Endothelial cell of umbilical vein (primary cell): ENCODE data around the gene ALK. TPM values are rescaled to one million over a fixed set of nuclear protein-coding genes. Genes with fewer than 3 reads are reported as not detected.

ENCODE experiments used
- BruUV-seq: library from RNA; stranded (reverse); fragments of 400-500 nt; replicated peaks from 2 replicates; lab custom pipeline; 2021; lab: Mats Ljungman, UMichigan
- CTCF ChIA-PET: fragments of 300-600, 350-600 bp; sonication (Branson Sonifier 250); formaldehyde crosslinking; loops from one replicate; lab custom pipeline; 2021; ENCODE audit warnings: antibody characterized with exemption, inconsistent platforms; lab: Charles Lee
- POLR2A ChIA-PET: fragments of 300-600, 350-600 bp; sonication (Branson Sonifier 250); formaldehyde crosslinking; loops from one replicate; lab custom pipeline; 2021; ENCODE audit warnings: antibody characterized with exemption, inconsistent platforms; lab: Charles Lee
- DNase-seq: peaks from one replicate; pipeline ENCODE4 v3.0.0-alpha.2; 2011; ENCODE audit warnings: low read depth, low spot score
- FAIRE-seq: peaks from 2 replicates; lab custom pipeline; 2011; peaks lifted over from hg19 to GRCh38; lab: Jason Lieb, UNC
- H2AFZ ChIP-seq: 2 replicates; pipeline ENCODE4 v1.6.0; 2012; ENCODE audit warnings: low read depth, low read length, control low read depth, inconsistent platforms
- H3K27ac ChIP-seq: 2 replicates; pipeline ENCODE4 v1.5.1; 2011; ENCODE audit warnings: low read depth, mild to moderate bottlenecking, control low read depth, low read length, moderate library complexity; ENCODE audit not compliant: insufficient read depth
- H3K27me3 ChIP-seq, 2 experiments: 2 replicates each; pipeline versions ENCODE4 v1.6.0 to v1.6.1; 2011; ENCODE audit warnings: low read length in 2 of 2, mixed read lengths in 1 of 2; ENCODE audit not compliant: control insufficient read depth in 2 of 2, insufficient read depth in 2 of 2
- H3K36me3 ChIP-seq, 2 experiments: 2 replicates in 1 of 2; 3 replicates in 1 of 2; pipeline ENCODE4 v1.5.1; 2011; ENCODE audit warnings: low read length in 2 of 2, mild to moderate bottlenecking in 1 of 2, moderate library complexity in 1 of 2; ENCODE audit not compliant: control insufficient read depth in 2 of 2, insufficient read depth in 2 of 2; ENCODE audit errors: extremely low read depth in 1 of 2
- H3K4me1 ChIP-seq: 3 replicates; pipeline ENCODE4 v1.5.1; 2011; ENCODE audit warnings: mild to moderate bottlenecking, low read length; ENCODE audit not compliant: control insufficient read depth, insufficient read depth; ENCODE audit errors: extremely low read depth
- H3K4me2 ChIP-seq: 2 replicates; pipeline ENCODE4 v1.6.1; 2011; ENCODE audit warnings: low read length, control low read depth, mixed read lengths; ENCODE audit not compliant: insufficient read depth
- H3K4me3 ChIP-seq, 3 experiments: fragments of 200-600 bp in 1 of 3; sonication (generic), shearing (Covaris generic) in 1 of 3; replicated peaks in 1 of 3; 2 replicates each; pipeline ENCODE4 v1.5.1; 2011 to 2016; ENCODE audit warnings: control low read depth in 3 of 3, low read length in 3 of 3, mild to moderate bottlenecking in 2 of 3, inconsistent platforms in 1 of 3, low read depth in 1 of 3, moderate library complexity in 1 of 3; ENCODE audit not compliant: insufficient read depth in 1 of 3
- H3K79me2 ChIP-seq: 2 replicates; pipeline ENCODE4 v1.6.0; 2012; ENCODE audit warnings: low read length, inconsistent platforms; ENCODE audit not compliant: control insufficient read depth, insufficient read depth
- H3K9ac ChIP-seq: replicated peaks from 2 replicates; pipeline ENCODE3; 2011; ENCODE audit warnings: low read length, control low read depth; ENCODE audit not compliant: insufficient read depth; ENCODE audit errors: extremely low read depth
- H3K9me1 ChIP-seq: replicated peaks from 3 replicates; pipeline ENCODE4 v1.6.0; 2011; ENCODE audit warnings: mild to moderate bottlenecking, low read length; ENCODE audit not compliant: control insufficient read depth, insufficient read depth; ENCODE audit errors: extremely low read depth
- H3K9me3 ChIP-seq: replicated peaks from 2 replicates; pipeline ENCODE4 v1.5.1; 2012; ENCODE audit warnings: low read length, inconsistent platforms; ENCODE audit not compliant: control insufficient read depth, insufficient read depth
- H4K20me1 ChIP-seq: replicated peaks from 2 replicates; pipeline ENCODE3; 2011; ENCODE audit warnings: mild to moderate bottlenecking, low read length; ENCODE audit not compliant: control insufficient read depth, insufficient read depth; ENCODE audit errors: extremely low read depth
- CTCF ChIP-seq, 2 donors: IDR thresholded peaks; 1 replicate in 1 of 2; 2 replicates in 1 of 2; pipeline ENCODE4 v1.5.1; 2011; ENCODE audit warnings: low read length in 2 of 2, mild to moderate bottlenecking in 2 of 2, moderate library complexity in 2 of 2, control low read depth in 1 of 2, inconsistent platforms in 1 of 2, low read depth in 1 of 2; ENCODE audit not compliant: insufficient read depth in 1 of 2; ENCODE audit errors: extremely low read depth in 1 of 2
- EZH2 ChIP-seq: IDR thresholded peaks from 2 replicates; pipeline ENCODE4 v1.6.1; 2012; ENCODE audit warnings: borderline replicate concordance, low read depth, mild to moderate bottlenecking, moderate library complexity, low read length, inconsistent platforms; ENCODE audit not compliant: severe bottlenecking
- FOS ChIP-seq: IDR thresholded peaks from 2 replicates; pipeline ENCODE4 v1.6.1; 2011; ENCODE audit warnings: mild to moderate bottlenecking, low read length, moderate library complexity, borderline replicate concordance; ENCODE audit not compliant: insufficient read depth
- GATA2 ChIP-seq: IDR thresholded peaks from 2 replicates; pipeline ENCODE4 v1.7.0; 2011; ENCODE audit warnings: low read depth, mild to moderate bottlenecking, moderate library complexity, mixed read lengths, low read length; ENCODE audit not compliant: insufficient read length, insufficient read depth
- JUN ChIP-seq: IDR thresholded peaks from 2 replicates; pipeline ENCODE4 v1.6.1; 2011; ENCODE audit warnings: borderline replicate concordance, low read depth; ENCODE audit not compliant: insufficient read length, insufficient read depth
- MAX ChIP-seq: IDR thresholded peaks from 2 replicates; pipeline ENCODE4 v1.6.1; 2011; ENCODE audit not compliant: insufficient read depth, insufficient read length
- MYC ChIP-seq: IDR thresholded peaks from one replicate; pipeline ENCODE4 v1.6.1; 2011; ENCODE audit warnings: mild to moderate bottlenecking, low read depth, low read length
- POLR2A ChIP-seq: IDR thresholded peaks from 2 replicates; pipeline ENCODE4 v1.6.1; 2012; ENCODE audit warnings: low read depth, mild to moderate bottlenecking, control low read depth, low read length
- POLR2AphosphoS5 ChIP-seq: IDR thresholded peaks from 2 replicates; pipeline ENCODE4 v1.6.1; 2012; ENCODE audit warnings: low read depth, mild to moderate bottlenecking, control low read depth, low read length, moderate library complexity; ENCODE audit not compliant: insufficient read depth
- dilution Hi-C: fragments of 300-500 bp; cut with MboI; formaldehyde crosslinking; loops from one replicate; pipeline ENCODE4 v1.15.0; 2019; ENCODE audit warnings: low sequenced_read_pairs; ENCODE audit not compliant: extremely low pct_ligation_motif_present
- intact Hi-C: fragments of 100-400 bp; cut with micrococcal nuclease; formaldehyde crosslinking; loops from one replicate; pipeline ENCODE4 v1.10.0; 2022
- polyA plus RNA-seq, 4 experiments: library from polyadenylated mRNA; depleted of rRNA in 3 of 4; stranded (reverse) in 3 of 4; unstranded in 1 of 4; fragments of >200 nt; gene quantifications; 2 replicates each; pipeline versions ENCODE4 v1.2.1 to v1.2.3, GENCODE V29; 2011 to 2012; ENCODE audit warnings: missing spikeins in 1 of 4
- total RNA-seq: library from RNA; stranded (reverse); gene quantifications from 2 replicates; pipeline ENCODE4 v1.2.3, GENCODE V29; 2021

The ALK gene
- total and polyA plus RNA-seq, 2 donors (not counting 3 experiments of a cell fraction or from before 2014, with no cell fraction given): not detected

GRCh38 chr2:29638641-29639040, 282.7 kb downstream of the ALK start:
- CTCF ChIA-PET: no interaction called here

More at GRCh38 chr2:29638641-29639040, 282.7 kb downstream of the ALK start:
- intact Hi-C loops (no loop called here), dilution Hi-C loops (no loop called here)
- POLR2A ChIA-PET: no interaction called here
- Histone ChIP-seq H3K4me1 (no peaks in the 10 kb centered on the region), H3K27ac (no peak overlapping the region), H3K4me2 (no peak overlapping the region), H2AFZ (no peak overlapping the region), H3K4me3 (no peak overlapping the region), H3K79me2 (no peaks in the 10 kb centered on the region), H3K27me3 (no peaks in the 10 kb centered on the region), H3K9me1 (no peaks in the 10 kb centered on the region), H4K20me1 (no peaks in the 10 kb centered on the region), H3K36me3 (no peaks in the 10 kb centered on the region), H3K9ac (no peak overlapping the region), H3K9me3 (peaks cover 2% of the 10 kb centered on the region)
- TF ChIP-seq MAX (no peak), GATA2 (no peak), POLR2A (no peak), CTCF (IDR thresholded peaks at IDR 0.05; ENCODE audit: extremely low read depth in 1 of 2, insufficient read depth in 1 of 2, low read depth in 1 of 2, low read length in 2 of 2) (no peak), POLR2AphosphoS5 (no peak), MYC (no peak), FOS (no peak), JUN (no peak), EZH2 (no peak)
- DNase-seq (no peak), FAIRE-seq (no peak)
- BruUV-seq: no TSS peak
